Stimulated activated CD4-positive, alpha-beta T cell treated with anti-CD3 and anti-CD28 coated beads, Interleukin-15, amount 100 ng/mL, for 48 hours (primary cell): ENCODE data around the gene TC2N.
A peak's percentile ranks its signal among the peaks of the same experiment; 100 is the strongest.
"Not testable (repeated sequence)": the region's sequence is repeated elsewhere in the genome, so short reads cannot be mapped to it uniquely, and the experiment has no call there.

ENCODE experiments used
- DNase-seq, 2 donors: peaks; one replicate each; pipeline ENCODE4 v3.0.0-alpha.2; 2020; ENCODE audit warnings: low read depth in 2 of 2

TC2N gene

DNA sequence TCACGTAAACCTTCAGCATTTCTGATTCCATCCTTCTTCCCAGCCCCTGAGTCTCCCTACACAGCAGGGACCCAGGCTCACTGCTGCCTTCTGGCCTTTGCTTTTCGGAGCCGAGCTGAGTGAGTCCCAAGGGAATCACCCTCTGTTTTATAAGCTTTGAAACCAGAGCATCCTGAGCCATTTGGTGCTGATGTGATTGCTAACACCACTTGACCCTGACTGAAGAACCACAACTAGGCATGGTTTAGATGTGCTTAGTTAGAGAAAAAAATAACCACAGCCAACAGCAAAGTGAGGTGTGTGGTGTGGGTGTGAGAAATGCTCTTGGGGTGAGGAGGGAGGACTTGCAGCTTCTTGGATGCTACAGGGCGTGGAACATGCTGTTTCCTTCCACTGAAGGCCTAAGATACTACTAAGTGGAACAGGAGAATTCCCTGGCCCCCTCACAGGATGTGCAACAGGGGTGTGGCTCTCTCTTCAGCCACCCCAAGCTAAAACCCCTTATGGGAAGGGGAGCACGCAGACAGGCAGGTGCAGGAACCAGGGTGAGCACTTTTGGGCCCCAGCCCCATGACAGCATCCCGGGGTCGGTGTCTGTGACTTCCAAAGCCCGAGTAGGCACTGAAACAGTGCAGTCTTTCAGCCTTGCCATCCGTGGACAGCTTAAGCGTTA lies at the start of gene TC2N:
Gene TC2N, minus strand, starts transcription at position 221 of the 673 bp plus-strand sequence. CDS start 53,767 bp downstream, outside the sequence.
- peak in 1 of 2 donors; percentile 44 for DNase-seq

DNA sequence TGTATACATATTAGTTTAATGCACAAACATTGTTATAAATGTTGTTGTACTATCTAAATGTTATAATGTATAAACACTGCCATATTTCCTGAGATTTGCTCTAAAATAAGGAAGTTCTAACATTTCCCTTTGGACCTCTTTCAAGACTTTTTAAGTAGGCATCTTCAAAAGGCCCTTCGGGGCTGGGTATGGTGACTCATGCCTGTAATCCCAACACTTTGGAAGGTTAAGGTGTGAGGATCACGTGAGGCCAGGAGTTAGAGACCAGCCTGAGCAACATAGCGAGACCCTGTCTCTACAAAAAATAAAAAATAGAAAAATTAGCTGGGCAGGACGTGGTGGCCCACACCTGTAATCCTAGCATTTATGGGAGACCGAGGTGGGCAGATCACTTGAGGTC lies 44.7 kb upstream of the TC2N start:
- DNase-seq, result no peak

DNA sequence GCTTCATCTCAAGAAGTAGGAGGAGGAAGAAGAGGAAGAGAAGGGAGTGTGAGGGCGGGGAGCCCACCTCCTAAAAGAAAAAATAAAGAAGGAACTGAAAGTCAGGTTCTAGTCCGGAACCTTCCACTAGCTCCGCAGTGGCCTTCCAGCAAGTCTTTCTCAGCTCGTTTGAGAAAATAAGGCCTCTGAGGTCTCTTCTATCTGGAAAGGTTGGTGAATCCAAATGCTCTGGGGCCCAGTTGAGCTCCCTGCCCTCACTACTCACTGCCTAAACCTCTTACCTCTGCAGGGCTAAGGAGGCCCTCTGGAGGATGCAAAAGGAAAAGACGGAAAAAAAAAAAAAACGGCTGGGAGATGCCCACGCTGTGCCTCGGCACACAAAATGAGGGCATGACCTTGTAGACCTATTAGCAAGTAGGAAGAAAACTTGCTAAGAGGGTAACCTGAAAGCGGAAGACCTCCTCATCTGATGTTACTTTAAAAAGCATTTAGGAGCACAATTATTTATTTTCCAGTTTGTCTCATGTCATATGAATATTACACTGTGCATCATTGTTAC lies 44.2 kb upstream of the TC2N start:
- DNase-seq, result peak; percentile 6 to 31

DNA sequence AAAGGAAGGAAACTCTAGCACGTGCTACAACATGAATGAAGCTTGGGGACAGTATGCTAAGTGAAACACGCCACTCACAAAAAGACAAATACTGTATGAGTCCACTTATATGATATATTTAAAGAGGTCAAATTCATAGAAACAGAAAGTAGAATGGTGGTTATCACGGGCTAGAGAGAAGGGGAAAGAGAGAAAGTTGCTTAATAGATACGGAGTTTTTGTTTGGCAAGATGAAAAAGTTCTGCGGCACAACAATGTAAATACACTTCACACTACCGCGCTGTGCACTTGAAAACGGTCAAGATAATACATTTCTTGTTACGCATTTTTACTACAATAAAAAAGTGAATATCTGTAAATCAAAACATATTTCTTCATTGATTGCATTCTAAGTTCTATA lies 42.9 kb upstream of the TC2N start:
- DNase-seq, result no peak

DNA sequence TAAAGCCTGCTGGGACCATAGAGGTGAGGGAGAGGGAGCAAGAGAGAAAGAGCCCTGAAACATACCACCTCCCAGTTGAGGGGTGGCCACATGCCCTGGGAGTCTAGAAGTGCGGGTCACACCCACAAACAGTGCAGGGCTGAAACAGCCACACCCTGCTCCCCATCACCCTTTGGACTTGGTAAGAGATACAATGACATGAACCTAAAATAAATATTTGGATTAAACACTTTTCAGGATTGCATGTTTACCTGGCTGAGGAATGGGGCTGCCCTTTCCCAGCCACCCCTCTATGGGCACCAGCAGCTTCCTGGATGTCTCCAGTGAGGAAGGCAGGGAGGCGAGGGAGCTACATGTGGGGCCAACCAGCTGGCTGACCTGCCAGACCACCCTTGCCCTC lies 39.0 kb upstream of the TC2N start:
- DNase-seq, result no peak

DNA sequence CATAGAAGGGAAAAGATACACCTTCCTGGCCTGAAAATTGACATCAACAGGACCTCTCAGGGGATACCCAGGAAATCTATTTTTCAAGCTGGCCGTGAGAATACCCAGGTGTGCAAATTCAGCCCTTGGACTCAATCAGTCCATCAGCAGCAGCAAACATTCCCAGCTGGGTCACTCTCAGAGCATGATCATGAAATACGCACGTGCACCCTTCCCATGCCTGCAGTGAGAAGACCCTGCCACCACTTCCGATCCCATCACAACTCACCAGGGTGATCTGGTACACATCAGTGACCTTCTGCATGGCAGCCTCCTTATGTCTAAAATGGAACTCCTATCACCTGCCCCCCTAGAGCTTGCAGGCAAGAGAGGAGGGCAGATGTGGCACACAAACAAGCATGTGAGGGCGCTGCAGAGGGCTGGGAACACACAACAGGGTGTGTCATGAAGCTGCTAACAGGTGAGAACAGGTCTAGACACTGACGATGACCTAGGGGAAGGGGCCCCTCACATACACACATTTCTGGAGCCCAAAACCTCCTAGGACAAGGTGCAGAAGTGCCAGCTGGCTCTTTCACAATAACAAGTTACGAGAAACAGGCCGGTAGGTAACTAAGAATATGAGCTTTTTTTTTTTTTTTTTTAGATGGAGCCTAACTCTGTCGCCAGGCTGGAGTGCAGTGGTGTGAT lies 37.8 kb upstream of the TC2N start:
- no peak for DNase-seq

DNA sequence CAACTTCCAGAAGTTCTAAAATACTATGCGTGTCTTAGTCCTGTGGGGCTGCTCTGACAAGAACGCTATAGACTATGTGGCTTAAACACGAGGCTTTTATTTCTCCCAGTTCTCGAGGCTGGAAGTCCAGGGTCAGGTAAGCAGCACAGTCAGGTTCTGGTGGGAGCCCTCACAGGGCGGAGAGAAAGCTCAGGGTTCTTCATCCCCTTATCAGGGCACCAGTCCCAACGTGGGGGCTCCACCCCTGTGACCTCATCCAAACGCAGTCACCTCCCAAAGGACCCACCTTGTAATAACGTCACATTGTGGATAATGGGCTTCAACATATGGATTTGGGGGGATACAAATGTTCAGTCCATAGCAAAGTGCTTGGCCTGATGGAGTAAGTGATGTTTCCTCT lies 37.1 kb upstream of the TC2N start:
- DNase-seq, result no peak

DNA sequence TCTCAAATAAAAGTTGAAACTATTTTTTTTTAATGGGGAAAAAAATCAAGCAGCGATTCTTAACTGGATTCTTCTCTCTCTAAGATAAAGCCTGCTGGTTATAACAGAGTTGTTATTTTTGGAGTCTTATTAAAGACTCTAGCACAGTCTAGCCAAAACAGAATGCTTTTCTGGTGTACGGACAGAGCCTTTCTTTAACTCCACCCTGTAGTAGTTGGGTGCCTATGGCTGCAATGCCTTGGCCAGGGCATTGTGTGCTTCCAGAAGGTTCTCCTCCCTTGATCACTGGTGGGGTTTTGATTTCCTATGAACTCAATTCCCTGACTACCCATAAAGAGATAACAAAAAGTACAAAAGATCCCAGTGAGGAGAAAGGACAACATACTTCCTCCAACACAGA lies 35.7 kb upstream of the TC2N start:
- DNase-seq, result no peak

DNA sequence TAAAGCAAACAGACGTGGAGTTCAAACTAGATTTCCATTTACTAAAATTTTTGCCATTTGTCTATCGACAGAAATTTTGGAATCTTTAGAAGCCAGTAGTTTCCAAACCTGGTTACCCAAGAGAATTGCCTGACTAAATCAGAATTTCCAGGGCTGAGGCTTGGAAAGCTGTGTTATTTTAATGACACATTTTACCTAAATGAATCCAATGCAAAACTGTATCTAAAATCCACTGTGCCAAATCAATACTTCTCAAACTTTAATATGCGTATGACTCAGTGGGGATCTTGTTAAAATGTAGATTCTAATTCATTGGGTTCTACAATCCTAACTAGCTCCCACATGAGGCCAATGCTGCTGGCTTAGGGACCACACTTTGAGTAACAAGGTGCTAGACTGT lies 35.0 kb upstream of the TC2N start:
- DNase-seq, result no peak

DNA sequence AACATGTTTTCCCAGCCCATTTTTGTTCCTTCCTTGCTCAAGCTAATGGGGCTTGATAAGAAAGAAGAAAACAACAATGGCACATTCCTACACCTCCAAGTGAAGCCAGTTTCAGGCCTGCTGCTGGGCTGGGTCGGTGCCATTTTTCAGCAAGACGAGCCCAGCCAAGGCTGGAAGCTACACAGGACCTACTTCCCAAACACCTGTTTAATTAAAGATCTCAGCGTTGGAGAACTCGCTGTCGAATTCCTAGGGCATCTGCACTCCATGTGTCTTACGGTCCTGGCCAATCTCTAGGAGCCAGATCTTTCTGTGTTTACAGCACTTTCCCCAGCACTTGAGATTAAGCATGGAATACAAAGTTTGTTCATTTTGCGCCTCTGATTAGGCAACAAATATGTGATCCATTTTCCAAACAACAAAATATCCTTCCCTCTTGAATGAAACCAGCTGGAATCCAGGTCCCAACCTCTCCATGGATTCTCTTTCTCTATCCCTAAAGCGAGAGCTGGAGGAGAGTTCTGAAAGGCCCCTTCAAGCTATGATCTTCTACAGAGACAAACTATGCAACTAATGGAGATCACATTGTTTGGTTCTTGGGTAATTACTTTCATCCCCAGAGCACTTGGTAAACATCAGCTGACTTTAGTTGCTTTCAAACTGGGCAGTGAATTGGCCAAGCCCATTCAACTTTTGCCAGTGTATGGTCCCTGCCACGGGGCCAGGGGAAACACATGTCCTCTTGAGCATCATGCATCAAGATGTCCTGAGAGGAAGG lies 34.3 kb upstream of the TC2N start:
- DNase-seq, result no peak

DNA sequence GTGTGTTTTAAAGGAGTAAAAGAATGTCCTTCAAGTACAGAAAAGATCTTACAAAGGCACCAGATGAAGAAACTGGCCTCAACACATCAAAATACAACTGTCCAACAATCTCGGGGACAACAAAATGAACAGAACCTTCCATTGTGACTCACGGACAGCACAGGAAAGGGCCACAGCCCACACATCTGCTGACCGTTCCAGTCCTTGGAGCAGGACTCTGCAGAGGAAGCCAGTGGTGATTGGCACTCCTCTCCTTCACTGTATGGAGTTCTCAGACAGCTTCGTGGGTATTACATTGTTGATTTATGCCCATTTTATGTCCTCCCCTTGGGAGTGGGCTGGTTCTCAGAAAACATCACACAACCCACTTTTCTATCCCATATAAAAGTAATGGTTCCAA lies 32.5 kb upstream of the TC2N start:
- no peak for DNase-seq

DNA sequence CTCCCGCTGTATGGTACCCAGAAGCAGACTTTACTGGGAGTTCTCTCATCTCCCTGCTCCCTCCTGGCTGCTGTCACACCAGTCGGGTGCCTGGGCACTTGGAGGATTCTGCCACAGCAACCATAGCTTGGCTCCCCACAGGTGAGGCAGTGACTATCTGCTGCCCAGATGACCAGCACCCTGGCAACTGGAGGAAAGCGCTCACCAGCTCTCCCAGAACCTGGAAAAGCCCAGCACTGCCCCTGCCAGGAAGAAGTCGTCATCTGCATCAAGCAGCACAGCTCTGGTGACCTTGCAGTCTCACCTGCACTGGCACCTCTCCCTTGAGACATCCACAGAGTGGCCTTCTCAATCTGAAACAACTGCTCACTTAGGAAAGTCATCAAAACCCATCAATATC lies 31.9 kb upstream of the TC2N start:
- DNase-seq, result no peak

DNA sequence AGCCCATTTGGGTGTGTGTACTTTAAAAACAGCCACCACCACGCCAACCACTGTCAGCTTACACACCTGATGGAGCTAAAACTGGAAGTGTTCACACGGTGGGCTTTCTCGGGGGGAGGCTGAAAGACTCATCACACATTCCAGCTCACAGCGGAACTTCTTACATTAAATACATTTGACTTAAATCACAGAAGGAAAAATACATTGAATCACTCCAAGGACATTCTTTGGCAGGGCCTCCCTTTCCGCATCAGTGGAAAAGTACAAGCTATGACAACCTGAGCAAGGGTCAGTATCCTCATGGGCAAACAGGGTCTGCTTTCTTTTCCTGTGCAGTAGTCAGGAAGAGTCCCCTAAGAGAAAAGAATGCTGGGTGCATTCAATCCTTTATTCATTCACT lies 31.0 kb upstream of the TC2N start:
- no peak for DNase-seq

DNA sequence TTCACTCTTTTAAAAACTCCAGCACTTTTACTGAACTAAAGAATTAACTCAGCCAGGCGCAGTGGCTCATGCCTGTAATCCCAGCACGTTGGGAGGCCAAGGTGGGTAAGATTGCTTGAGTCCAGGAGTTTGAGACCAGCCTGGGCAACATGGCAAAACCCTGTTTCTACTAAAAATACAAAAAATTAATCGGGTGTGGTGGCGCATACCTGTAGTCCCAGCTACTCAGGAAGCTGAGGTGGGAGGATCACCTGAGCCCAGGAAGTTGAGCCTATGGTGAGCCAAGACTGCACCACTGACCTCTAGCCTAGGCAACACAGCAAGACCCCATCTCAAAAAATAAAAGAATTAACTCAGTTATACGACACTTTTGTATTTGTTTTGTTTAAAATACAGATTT lies 30.4 kb upstream of the TC2N start:
- DNase-seq, result not testable (repeated sequence)

DNA sequence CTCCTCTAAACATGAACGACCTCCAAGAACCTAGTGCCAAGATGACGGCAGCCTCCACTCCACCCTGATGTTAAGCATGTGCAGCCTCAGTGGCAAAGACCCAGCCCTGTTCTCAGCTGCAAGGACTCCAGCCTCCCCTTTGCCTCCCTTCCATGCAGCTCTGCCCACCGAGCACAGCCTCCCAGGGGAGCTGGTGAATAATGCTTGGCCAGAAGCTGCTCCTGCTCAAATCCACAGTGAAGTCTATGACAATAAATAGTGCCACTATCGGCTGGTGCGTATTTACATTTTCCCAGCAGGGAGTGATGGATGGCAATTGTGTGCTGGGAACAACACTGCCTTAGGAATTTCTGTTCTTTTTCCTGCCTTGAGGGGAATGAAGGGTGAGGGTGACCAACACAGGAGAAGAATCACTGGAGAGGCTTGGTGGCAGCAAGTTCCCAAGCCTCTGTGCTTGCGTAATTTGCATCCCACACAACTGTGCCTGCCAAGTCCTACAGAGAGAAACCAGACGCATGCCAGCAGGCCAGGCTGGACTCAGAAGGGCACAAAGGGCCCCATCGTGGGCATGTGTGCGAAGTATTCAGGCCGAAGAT lies 29.9 kb upstream of the TC2N start:
- DNase-seq, result no peak

DNA sequence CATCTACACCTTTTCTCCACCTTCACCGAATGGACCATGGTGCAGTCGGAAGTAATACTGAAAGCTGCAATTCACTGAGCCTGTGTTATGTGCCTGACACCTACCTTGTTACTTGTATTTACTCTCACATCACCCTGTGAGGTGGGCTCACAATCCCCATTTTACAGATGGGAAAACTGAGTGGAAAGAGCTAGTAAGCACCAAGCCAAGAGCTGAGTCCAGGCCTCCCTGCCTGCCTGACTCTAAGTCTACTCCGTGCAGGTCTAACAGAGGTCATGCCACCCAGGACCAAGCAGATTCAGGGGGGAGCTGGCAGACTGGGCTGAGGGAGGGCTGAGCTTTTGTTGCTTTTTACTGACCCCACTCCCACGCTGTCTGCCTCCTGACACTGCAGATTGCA lies 29.1 kb upstream of the TC2N start:
- DNase-seq, result no peak

DNA sequence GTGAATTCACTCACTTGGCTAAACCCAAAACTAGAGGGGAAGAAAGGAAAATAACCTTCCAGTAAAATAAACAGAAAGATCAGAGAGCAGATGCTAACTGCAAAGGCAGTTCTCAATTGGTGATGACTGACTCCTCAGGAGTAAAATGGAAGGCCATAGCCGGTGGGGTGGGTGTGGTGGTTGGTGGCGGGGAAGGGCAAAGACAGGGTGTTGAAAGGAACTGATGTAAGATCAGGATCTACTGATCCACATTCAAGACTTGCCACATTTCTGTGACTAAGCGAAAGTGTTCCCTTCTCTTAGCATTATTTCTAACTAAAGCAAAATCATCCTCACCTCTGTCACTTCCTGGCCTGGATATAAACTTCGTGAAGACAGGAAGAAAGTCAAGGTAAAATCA lies 26.3 kb upstream of the TC2N start:
- peak in 1 of 2 donors; percentile 51 for DNase-seq

DNA sequence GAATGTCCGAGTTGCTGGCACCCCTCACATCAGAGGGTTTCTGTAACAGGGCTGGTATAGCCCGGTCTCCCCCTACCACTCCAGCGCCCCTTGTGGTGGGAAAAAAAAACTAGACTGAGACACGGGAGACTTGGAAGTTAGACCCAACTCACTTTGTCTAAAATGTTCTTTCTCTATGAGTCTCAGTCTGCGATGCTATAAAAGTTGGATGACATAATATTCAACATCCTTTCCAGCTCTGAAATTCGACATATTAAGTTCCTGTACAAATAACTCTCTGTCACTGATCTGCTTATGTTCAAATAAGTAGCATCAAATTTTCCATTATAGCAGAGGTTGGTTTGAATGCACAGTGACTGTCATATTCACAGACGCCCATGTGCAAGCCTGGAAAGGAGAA lies 25.7 kb upstream of the TC2N start:
- DNase-seq, result no peak

DNA sequence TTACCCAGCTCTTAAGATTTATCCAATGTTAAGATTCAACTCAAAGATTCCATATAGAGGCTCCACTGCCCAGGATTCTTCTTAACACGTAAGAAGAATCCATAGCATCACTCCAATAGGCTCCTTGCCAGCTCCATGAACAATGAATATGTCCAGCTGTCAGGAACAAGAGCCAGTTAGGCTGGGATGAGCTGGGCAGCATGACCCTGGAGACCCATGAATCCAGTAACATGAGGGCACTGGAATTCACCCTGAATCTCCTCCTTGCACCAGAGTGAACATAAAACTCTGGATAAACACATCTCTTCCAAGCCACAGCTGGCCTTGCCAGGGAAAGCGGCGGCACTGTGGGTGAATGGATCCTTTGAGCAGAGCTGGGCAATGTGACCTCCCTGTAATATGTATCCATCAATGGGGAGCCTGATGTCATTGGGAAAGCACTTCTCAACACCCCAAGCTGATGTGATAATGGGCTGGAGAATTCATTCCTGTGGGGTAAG lies 24.4 kb upstream of the TC2N start:
- DNase-seq, result no peak

DNA sequence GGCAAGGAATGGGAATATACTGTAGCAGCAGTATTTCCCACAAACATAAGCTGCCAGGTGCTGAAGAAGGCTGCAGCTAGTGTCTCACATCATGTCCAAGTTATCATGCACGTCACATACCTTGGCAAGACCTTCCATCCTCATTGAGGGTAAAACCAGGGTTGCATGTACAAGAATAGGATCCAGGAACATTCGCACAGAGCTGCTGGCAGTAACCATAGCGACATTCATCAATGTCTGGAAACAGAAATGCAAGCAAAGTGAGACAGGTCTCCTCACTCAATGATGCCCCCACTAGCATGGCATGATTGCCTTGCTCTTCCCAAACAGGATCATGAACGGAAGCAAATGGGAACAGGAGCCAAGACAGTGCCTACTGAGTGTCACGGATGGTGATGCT lies 23.8 kb upstream of the TC2N start:
- DNase-seq, result no peak

DNA sequence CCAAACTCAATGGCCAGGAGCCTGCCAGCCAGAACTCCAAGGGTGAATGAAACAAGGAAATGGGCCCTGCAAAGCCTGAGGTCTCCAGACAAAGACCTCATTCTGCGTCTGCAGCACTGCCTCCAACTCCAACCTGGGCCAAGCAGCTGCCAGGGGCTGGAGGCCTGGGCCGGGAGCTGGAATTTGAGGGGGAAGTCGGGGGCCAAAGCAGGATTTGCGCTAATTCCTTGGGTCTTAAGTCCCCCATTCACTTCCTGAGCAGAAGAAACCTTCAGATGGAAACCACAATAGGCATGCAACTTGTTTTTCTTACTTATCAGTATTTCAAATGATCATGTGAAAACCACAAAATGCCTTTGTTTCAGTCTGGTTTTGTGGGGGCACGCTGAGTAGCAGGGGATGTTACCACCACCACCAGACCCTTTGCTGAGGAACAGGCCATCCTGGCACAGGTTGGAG lies 23.0 kb upstream of the TC2N start:
- DNase-seq, result no peak
